Anterior cingulate cortex (tissue), 58 donors: Measurements from ENCODE around the gene TBX4.
A peak's percentile ranks its signal among the peaks of the same experiment; 100 is the strongest.

ENCODE experiments used
- DNase-seq, 58 donors: peaks; one replicate each; lab custom pipeline; 2025; lab: John Stamatoyannopoulos, UW

TBX4 gene

DNA sequence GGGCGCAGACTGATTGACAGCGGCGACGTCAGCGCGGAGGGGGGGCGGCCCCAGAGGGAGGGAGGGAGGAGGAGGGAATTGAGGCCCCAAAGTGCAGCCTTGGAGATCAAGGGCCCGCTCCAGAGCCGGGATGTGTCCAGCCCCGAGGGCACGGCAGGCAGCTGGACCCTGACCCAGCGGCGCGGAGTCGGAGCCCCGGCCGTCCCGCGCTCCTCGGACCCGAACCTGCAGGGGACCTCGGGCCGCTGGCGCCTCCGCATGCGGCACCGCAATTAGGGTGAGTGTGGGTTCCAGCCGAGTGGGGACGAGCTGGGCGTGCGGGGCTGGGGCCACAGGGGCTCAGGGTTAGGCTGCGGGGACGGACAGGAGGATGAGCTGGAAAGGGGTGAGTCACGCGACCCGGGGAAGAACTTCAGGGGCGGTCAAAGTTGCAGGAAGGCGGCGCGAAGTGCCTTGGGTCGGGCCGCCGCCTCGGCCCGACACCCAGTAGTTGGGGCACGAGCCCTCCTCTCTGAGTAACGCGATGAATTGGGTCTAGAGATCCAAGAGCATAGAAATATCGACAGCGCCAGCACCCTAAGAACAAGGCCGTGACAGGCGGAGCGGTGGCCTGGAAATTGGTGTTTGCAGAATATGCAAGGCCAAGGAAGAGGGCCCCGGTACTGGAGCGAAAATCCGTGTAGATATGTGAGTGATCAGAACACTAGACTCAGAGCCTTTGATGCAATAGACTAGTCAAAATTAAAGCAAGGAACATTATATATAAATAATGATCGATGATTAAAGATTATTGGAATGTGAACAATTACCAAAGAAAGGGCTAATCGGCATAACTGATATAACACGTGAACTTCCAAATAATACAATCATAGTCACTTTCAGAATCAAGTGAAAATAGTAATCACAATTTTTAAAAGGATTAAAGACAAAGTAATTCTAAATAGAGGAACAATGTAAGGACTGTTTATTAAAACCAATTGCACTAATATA is at the start of gene TBX4:
TSS of gene TBX4 (plus strand) at position 122 of the 990 bp plus-strand sequence. CDS start 4,069 bp downstream, outside the sequence.
- no peak for DNase-seq

DNA sequence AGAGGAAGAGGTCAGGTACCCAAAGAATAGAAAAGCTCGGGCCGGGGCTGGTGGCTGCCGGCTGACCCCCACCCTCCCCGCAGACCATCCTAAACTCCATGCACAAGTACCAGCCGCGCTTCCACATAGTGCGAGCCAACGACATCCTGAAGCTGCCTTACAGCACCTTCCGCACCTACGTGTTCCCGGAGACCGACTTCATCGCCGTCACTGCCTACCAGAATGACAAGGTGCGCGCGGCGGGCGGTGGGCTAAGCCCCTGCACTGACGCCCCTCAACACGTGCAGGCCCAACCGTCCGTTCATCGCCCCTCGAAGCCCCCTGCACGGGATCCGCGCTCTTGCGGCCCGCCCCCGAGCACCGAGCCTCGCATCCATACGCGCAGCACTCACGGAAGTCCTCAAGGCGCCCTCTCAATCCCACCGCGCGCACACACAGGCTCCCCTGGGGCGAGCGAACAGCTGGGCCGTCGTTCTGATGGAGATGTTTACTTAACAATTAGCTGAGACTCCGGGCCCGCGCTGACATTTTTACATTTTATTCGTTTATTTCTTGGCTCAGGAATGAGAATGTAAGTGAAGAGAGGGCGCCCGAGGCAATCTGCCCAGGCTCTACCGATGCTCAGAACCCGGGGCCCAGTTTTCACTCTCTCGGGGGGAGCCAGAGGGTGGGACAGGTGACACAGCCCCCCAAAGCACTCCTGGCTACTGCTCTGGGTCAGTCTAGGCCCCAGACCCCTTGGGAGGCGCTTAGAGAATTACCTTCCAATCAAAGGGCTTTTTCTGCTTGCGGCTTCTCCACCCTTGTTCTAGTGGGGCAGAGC is 49.0 kb upstream of the TBX4 start:
- no peak for DNase-seq

- no peak for DNase-seq
These were observed 48.2 kb upstream of the TBX4 start for GRCh38 chr17:61403801-61404662.

- DNase-seq: no peak
These were observed 47.6 kb upstream of the TBX4 start for GRCh38 chr17:61404663-61404912.

DNA sequence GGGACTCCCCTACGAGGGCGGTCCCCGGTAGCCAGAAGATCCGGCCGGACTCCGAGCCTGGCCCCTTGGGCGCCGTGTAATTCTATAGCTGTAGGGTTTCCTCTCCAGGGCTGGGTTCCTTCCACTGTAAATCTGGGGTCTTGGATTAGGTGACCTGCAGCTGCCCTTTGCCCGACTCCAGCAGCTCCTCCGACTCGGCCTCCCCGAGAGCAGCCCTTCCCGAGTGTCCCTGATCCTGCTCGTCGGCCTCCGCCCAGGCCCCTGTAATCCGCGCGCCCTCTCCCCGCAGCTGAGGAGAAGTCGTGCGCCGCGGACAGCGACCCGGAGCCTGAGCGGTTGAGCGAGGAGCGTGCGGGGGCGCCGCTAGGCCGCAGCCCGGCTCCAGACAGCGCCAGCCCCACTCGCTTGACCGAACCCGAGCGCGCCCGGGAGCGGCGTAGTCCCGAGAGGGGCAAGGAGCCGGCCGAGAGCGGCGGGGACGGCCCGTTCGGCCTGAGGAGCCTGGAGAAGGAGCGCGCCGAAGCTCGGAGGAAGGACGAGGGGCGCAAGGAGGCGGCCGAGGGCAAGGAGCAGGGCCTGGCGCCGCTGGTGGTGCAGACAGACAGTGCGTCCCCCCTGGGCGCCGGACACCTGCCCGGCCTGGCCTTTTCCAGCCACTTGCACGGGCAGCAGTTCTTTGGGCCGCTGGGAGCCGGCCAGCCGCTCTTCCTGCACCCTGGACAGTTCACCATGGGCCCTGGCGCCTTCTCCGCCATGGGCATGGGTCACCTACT is 47.1 kb upstream of the TBX4 start:
- no peak for DNase-seq

GRCh38 chr17:61405686-61406536 is 46.3 kb upstream of the TBX4 start:
- no peak for DNase-seq

DNA sequence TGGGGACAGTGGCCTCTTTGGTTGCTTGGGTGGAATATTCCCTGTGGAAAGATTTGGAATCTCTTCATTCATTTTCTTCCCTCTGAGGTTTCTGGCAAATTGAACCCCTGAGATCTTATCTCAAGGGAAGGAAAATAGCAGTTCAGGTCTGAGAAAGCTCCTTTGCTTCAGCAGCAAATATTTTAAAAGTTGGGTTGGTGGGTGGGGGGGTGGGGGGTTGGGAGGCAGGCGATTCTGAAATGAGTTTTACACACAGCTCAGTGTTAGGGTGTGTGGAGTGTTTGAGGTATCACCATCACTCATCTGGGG is 45.7 kb upstream of the TBX4 start:
- no peak for DNase-seq

GRCh38 chr17:61406971-61407911 is 45.0 kb upstream of the TBX4 start:
- DNase-seq: no peak

- no peak for DNase-seq
These were observed 43.8 kb upstream of the TBX4 start for GRCh38 chr17:61408151-61409041.

DNA sequence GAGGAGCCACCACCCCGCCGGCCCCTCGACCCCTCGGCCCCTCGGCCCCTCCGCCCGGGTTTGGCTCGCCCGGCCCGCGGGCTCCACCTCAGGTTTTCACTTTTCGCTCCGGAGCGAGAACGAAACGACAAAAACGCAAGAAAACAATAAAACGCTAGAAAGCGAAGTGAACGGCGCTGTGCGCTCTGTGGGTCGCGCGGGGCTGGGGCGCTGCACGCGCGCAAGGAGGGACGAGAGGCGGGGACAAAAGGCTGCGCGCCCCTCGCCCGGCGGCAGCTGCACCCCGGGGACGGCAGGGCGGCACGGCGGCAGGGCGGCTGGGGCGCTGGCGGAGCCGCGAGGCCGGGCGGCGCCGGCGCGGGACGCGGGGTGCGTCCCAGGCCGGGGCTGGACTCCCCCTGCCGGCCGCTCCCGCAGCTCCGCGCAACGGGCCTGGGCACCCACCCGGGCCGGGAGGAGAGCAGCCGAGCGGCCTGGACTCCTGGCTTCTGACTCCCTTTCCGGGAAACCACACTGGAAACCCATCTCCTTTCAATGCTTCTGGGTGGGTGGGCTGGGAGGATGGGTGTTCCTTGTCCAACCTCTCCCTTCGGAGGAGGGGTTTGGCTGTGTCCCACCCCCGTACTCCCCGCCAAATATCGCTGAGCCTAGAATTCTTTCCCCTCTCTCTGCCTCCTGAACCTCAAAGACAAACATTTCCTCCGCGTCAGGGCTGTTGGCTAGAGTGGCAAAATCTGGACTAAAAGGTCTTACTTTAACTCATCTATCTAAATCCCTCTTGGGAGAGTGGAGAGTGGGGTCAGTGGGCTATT is 42.7 kb upstream of the TBX4 start:
- DNase-seq: peak in 13 of 58 donors; percentile 9 to 46 (median 21)

DNA sequence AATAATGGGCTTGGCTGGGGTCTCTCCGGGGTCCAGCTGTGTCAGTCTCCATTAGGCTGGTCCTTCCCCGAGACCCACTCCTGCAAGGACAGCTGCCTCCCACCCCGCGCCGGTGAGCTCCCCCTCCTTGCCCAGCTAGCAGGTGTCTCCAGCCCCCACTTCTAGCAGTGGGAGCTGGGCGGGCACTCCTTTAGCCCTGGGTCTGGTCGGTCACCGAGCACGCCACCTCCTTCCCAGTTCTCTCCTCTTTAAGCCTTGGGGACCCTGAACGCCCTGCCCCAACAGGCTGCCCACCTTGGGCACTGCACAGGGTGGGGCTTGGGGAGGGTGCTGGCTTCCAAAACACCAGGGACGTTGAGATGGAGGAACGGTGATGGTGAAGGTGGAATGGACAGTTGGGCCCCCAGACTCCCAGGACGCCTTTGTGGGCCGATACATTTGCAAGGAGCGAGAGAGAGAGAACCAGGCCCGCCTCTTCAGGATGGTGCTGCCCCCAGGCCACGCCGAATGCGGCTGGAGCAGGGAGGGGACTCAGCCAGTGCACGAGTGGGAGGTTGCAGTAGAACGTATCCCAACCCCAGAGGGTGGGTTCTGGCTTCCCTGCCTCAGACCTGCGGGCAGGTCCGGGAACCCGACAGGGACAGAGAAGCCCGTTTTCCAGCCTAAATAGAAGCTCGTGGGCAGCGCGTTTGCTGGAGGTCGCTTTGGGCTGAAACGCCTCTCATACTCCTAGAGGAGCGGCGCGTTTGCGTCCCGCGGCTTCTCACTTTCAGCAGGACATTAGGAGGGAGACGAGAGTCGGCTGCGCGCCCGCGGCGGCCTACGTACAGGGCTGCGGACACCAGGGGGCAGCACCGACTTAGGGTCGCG is 41.8 kb upstream of the TBX4 start:
- peak in 35 of 58 donors; percentile 6 to 75 (median 42) for DNase-seq

- DNase-seq: peak in 8 of 58 donors; percentile 11 to 60 (median 44)
These were observed 41.3 kb upstream of the TBX4 start for GRCh38 chr17:61411011-61411260.

DNA sequence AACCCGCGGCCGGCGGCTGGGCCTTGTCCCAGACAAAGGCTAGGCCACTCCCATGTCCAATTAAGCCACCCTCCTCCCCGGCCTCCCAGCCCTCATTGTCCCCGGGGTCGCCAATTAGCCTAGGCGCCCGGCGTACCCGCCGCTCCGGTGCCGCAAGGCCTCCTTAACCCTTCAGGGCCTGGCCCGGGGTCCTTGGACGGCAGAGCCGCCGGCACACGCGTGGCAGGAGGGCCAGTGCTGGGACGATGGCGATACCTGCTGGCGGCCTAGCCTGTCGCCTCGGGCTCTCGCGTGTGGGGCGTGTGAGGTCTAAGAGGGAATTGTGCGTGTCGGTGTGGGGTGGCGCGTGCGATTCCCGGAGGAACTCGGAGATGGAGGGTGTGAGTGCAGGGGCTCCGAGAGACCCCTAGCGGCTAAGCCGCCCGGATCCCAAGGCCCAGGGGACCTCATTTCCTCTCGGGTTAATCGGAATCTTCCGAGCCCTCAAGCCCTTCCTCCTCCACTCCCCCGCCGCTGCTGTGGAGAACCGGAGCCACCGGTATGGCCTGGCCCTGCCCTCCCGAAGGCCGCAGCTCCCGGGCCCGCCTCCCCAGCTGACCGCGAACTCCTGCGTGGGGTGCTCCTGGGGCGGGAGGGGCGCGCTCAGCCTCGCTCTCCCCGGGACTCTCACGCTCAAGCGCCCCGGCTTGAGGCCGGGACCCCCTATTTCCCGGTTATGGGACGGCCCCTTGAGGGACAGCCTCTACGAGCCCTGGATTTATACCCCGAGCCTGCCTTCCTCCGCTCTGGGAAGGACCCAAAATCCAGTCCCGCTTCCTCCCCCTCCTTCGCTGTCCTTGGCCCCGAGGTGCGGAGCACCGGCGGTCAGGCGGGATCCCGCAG is 40.7 kb upstream of the TBX4 start:
- DNase-seq: peak in 4 of 58 donors; percentile 19 to 58 (median 44)
